ENCODE measurements around the gene DCHS1. TPM values are rescaled to one million over a fixed set of nuclear protein-coding genes. Genes with fewer than 3 reads are reported as not detected.

The DCHS1 gene
- polyA plus RNA-seq, 1 experiment = 8.7 TPM

GRCh38 chr11:6602096-6602940 is 53.3 kb downstream of the DCHS1 start:
- H3K9me3 ChIP-seq (ENCODE audit: control insufficient read depth, insufficient read depth, low read length) = no peaks in the 10 kb centered on the region
- H3K27ac ChIP-seq (ENCODE audit: low read depth, low read length) = no peak overlapping the region
- CTCF ChIA-PET = interaction anchor here (0.6 to 1.6 kb wide), 8 partner anchors 10 to 223 kb away, joined by 3 to 7 read pairs (median 5); partner anchors contain the start of genes MRPL17 and TAF10
- no peaks in the 10 kb centered on the region for H3K27me3 ChIP-seq (ENCODE audit: control insufficient read depth, insufficient read depth, low read length)
- POLR2A ChIA-PET = interaction anchor here (0.6 to 0.7 kb wide), 6 partner anchors 9 to 282 kb away, joined by 3 to 9 read pairs (median 4); partner anchors contain the start of gene MRPL17
- no peak for DNase-seq (ENCODE audit: low read depth, low spot score)
- no peak for TF ChIP-seq CTCF (IDR thresholded peaks at IDR 0.05; ENCODE audit: low read depth, low read length)
- peak overlapping the region; percentile 99 for H3K4me3 ChIP-seq (ENCODE audit: low read depth, low read length)

GRCh38 chr11:6601041-6601461 is 54.6 kb downstream of the DCHS1 start:
- CTCF ChIA-PET = no interaction called here
- H3K27me3 ChIP-seq (ENCODE audit: control insufficient read depth, insufficient read depth, low read length) = no peaks in the 10 kb centered on the region
- no peak overlapping the region for H3K27ac ChIP-seq (ENCODE audit: low read depth, low read length)
- H3K4me3 ChIP-seq (ENCODE audit: low read depth, low read length) = no peak overlapping the region
- no peak for DNase-seq (ENCODE audit: low read depth, low spot score)
- no peaks in the 10 kb centered on the region for H3K9me3 ChIP-seq (ENCODE audit: control insufficient read depth, insufficient read depth, low read length)
- TF ChIP-seq CTCF (IDR thresholded peaks at IDR 0.05; ENCODE audit: low read depth, low read length) = no peak
- POLR2A ChIA-PET = no interaction called here

GRCh38 chr11:6599881-6600390 is 55.7 kb downstream of the DCHS1 start:
- CTCF ChIA-PET = interaction anchor here (1.1 to 1.7 kb wide), 2 partner anchors 13 to 84 kb away, joined by 3 to 6 read pairs; partner anchors contain the start of gene MRPL17
- no peak for TF ChIP-seq CTCF (IDR thresholded peaks at IDR 0.05; ENCODE audit: low read depth, low read length)
- no peak for DNase-seq (ENCODE audit: low read depth, low spot score)
- Histone ChIP-seq H3K27me3 (ENCODE audit: control insufficient read depth, insufficient read depth, low read length) (no peaks in the 10 kb centered on the region), H3K27ac (ENCODE audit: low read depth, low read length) (no peak overlapping the region), H3K4me3 (ENCODE audit: low read depth, low read length) (no peak overlapping the region), H3K9me3 (ENCODE audit: control insufficient read depth, insufficient read depth, low read length) (no peaks in the 10 kb centered on the region)
- POLR2A ChIA-PET = no interaction called here

GRCh38 chr11:6599449-6599848 is 56.2 kb downstream of the DCHS1 start:
- Histone ChIP-seq H3K4me3 (ENCODE audit: low read depth, low read length) (no peak overlapping the region), H3K9me3 (ENCODE audit: control insufficient read depth, insufficient read depth, low read length) (no peaks in the 10 kb centered on the region), H3K27me3 (ENCODE audit: control insufficient read depth, insufficient read depth, low read length) (no peaks in the 10 kb centered on the region), H3K27ac (ENCODE audit: low read depth, low read length) (no peak overlapping the region)
- no peak for DNase-seq (ENCODE audit: low read depth, low spot score)
- no peak for TF ChIP-seq CTCF (IDR thresholded peaks at IDR 0.05; ENCODE audit: low read depth, low read length)
- POLR2A ChIA-PET = no interaction called here
- CTCF ChIA-PET = interaction anchor here (1.1 to 1.7 kb wide), 2 partner anchors 14 to 84 kb away, joined by 3 to 6 read pairs; partner anchors contain the start of gene MRPL17

GRCh38 chr11:6598555-6598954 is 57.1 kb downstream of the DCHS1 start:
- H3K27ac ChIP-seq (ENCODE audit: low read depth, low read length) = no peak overlapping the region
- no peak overlapping the region for H3K4me3 ChIP-seq (ENCODE audit: low read depth, low read length)
- no peaks in the 10 kb centered on the region for H3K27me3 ChIP-seq (ENCODE audit: control insufficient read depth, insufficient read depth, low read length)
- POLR2A ChIA-PET = no interaction called here
- no peak for TF ChIP-seq CTCF (IDR thresholded peaks at IDR 0.05; ENCODE audit: low read depth, low read length)
- CTCF ChIA-PET = interaction anchor here (0.6 to 1.0 kb wide), 2 partner anchors 68 to 70 kb away, joined by 3 to 5 read pairs; no protein-coding TSS in a partner anchor
- H3K9me3 ChIP-seq (ENCODE audit: control insufficient read depth, insufficient read depth, low read length) = no peaks in the 10 kb centered on the region
- no peak for DNase-seq (ENCODE audit: low read depth, low spot score)

Measured in AG04450 (cell line).